IPS DF 19.7 (cell line): Measurements from ENCODE around the gene TXNRD2.

Source experiments
- DNase-seq: peaks from one replicate; pipeline ENCODE4 v3.0.0-alpha.2; 2013; ENCODE audit warnings: low read depth, low spot score

The TXNRD2 gene

GRCh38 chr22:19826619-19826950, 115.0 kb downstream of the TXNRD2 start:
- no peak for DNase-seq

DNA sequence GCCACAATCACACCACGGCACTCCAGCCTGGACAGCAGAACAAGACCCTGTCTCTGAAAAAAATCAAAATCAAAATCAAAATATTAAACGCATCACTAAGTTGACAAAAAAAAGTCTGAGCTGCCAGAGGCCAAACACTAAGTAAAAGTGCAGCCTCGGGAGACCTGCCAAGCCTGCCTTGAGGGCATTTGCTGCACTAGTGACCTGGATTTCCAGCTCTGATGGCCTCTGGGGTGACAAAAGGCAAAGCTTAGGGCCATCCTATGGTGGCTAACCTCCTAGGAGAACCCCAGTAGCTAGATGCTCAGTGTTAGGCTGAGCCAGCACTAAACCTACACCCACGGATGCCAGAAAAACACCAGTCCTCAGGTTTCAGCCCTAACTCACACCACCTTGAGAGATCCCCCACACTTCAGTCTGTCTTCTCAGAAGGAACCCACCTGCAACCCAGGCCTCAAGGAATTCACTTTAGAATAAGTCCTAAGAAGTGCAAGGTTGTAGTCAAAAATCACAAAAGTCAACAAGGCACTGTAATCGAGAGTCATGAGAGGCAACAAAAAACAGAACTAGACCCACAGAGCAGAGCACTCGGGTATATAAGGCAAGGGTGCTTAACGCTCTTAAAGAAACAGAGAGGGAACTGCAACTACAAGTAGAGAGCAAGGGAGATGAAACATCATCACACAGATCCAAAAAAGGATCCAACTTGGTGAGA, 115.6 kb downstream of the TXNRD2 start:
- no peak for DNase-seq
